KG1 (cell line): ENCODE data around the gene PDE4A.
"Not testable (repeated sequence)": the region's sequence is repeated elsewhere in the genome, so short reads cannot be mapped to it uniquely, and the experiment has no call there.

Experiments used
- DNase-seq: peaks from one replicate; lab custom pipeline; 2025; lab: John Stamatoyannopoulos, UW

The PDE4A gene

DNA sequence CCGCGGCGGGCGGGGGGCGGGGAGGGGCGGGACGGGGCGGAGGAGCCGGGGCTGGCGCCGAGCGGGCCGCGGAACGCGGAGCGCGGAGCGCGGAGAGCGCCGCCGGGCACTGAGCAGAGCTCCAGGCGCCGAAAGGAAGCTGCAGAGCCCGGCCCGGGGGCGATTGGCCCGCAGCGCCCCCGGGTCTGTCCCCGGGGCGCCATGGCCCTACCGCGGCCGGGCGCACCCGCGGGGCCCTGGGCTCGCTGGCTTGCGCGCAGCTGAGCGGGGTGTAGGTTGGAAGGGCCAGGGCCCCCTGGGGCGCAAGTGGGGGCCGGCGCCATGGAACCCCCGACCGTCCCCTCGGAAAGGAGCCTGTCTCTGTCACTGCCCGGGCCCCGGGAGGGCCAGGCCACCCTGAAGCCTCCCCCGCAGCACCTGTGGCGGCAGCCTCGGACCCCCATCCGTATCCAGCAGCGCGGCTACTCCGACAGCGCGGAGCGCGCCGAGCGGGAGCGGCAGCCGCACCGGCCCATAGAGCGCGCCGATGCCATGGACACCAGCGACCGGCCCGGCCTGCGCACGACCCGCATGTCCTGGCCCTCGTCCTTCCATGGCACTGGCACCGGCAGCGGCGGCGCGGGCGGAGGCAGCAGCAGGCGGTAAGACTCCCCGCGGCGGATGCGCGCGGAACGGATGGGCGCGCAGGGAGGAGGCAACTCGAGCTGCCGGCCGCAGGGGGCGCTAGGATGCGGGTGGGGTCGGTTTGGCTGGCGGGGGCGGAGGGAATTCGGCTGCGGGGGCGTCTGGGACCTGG, at the start of gene PDE4A:
Gene PDE4A (plus strand): TSS at position 95 of the 796 bp plus-strand sequence. CDS start 227 bp downstream, at position 322.
- DNase-seq: no peak

DNA sequence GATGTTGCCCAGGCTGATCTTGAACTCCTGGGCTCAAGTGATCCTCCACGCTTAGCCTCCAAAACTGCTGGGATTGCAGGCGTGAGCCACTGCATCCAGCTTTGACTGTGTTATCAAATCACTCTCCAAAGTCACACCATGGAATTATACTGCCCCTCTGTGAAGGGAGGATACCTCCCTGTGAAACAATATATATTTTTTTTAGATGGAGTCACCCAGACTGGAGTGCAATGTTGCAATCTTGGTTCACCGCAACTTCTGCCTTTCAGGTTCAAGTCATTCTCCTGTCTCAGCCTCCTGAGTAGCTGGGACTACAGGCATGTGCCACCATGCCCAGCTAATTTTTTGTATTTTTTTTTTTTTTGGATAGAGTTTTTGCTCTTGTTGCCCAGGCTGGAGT, 47.6 kb upstream of the PDE4A start:
- DNase-seq: no peak

DNA sequence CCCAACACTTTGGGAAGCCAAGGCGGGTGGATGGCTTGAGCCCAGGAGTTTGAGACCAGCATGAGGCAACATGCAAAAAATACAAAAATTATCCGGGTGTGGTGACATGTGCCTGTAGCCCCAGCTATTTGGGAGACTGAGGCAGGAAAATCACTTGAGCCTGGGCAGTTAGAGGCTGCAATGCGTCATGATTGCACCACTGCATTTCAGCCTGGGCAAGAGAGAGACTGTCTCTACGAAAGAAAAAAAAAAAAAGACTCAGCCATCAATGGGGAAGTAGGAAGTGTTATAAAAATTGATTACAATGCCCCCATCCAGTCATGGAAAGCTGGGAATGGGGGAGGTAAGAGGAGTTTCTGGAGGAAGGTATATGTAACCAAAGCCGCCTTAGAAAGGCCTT, 45.4 kb upstream of the PDE4A start:
- no peak for DNase-seq

DNA sequence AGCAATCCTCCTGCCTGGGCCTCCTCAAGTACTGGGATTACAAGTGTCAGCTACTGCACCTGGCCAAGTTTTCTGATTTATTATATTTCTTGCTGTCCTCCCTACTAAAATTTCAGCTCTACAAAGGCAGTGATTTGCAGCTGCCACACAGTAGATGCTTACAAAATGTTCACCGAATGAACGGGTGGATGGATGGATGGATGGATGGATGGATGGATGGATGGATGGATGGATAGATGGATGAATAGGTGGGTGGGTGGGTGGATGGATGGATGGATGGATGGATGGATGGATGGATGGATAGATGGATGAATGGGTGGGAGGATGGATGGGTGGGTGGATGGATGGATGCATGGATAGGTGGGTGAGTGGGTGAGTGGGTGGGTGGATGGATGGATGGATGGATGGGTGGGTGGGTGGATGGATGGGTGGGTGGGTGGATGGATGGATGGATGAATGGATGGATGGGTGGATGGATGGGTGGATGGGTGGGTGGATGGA, 43.1 kb upstream of the PDE4A start:
- DNase-seq: not testable (repeated sequence)

DNA sequence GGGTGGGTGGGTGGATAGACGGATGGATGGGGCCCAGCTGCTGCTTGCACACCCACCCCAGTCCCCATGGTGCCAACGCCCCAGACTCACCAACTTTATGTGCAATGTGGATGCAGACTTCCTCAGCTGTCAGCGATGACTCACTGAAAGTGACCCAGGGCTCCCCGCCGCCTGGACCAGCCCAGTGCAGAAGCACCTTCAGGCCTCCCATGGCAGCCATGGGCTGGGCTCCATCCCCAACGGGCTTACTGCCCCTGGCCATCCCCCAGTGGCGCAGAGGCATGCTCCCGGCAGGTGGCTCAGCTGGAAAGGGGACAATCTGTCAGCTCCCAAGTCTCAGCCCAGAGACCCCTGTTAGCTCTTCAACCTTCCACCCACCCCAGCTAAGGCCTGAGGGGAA, 42.2 kb upstream of the PDE4A start:
- no peak for DNase-seq

DNA sequence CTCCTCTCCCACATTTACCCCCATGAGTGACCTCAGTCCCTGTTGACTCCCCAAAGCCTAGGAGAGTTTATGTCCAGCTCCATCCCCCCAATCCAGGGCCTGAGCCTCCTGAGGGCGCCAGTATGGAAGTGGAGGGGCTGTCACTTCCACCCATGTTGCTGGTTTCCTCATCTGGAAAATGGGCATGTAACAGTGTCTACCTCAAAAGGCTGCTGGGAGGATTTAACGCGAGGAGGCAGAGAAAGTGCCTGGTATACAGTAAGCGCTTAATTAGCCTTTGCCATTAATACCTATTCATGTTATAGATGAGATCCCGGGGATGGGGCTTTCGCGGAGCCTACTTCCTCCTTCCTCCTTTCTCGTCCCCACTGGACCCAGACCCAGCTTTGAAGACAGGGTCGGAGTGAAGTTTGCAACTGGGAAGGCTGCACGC, 40.4 kb upstream of the PDE4A start:
- DNase-seq: no peak

DNA sequence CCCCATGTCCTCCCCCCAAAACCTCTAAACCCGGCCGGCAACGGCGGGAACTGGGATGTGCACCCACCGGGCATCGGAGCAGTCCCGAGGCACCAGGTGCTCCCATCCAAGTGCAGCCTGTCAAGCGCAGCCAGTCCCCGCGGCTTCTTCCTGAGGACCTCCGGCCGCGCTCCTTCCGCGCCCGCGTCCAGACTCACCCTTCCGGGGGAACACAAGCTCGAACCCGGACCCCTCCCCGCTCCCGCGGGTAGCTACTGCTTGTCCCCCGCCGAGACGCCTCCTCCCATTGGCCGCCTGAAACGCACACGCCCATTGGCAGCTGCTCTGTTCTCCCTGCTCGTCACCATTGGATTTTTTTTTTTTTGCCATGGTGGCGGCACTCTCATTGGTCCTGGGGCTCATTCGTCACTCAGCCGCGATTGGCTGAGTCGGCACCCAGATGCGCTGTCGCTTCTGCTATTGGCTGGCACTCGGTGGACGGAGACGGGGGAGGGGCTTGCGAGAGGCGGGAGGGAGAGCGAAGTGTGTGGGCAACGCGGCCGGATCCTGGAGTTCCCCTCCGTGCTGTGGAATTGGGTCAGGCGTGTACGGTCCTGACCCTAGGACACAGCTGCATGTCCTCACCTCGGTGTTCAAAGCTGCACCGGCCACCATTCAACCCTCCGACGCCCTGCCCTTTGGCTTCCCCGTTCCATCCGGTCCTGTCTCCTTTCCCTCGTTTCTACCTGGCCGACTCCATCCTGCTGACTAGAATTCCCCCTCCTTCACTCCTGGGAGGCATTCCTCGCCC, 39.8 kb upstream of the PDE4A start, which contains the start of gene TYK2:
Gene TYK2 (minus strand): TSS at position 260 of the 790 bp plus-strand sequence. CDS start 2,166 bp downstream, outside the sequence.
- DNase-seq: peak; percentile 97

DNA sequence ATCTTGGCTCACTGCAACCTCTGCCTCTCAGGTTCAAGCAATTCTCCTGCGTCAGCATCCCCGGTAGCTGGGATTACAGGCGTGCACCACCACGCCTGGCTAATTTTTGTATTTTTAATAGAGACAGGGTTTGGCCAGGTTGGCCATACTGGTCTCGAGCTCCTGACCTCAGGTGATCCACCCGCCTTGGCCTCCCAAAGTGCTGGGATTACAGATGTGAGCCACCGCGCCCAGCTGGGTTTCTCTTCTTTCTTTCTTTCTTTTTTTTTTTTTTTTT, 37.2 kb upstream of the PDE4A start:
- not testable (repeated sequence) for DNase-seq

DNA sequence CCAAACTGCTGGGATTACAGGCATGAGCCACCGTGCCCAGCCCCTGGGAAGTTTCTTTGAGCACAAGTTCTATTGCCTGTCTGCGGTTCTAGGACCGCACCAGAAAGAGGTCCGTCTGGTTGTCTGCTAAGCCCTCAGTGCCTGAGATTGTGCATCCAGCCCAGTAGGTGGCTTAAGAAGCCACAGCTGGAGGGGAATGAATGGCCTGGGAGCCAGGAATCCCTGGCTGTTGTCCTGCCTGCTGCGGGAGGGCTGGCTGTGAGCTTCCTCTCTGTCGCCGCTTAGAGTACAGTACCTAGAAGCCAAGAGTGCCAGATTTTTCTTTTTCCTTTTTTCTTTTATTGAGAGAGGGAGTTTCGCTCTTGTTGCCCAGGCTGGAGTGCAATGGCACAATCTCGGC, 35.8 kb upstream of the PDE4A start:
- DNase-seq: no peak

DNA sequence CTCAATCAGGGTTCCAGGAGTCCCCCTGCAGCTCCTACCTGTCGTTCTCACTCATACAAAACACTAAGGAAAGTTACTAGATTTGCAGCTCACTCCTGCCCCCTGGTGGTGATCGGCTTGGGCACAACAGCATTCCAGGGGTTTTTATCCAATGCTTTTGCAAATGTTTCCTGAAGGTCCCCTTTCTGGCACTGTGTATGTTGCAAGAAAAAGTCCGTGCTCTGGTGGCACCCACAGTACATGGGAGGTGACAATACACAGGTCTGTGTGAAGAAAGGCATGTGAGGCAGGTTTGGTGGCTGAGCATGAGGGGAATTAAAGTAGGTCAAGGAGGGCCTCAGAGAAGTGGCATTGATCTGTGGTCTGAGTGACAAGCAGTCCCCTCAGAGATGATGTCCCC, 31.4 kb upstream of the PDE4A start:
- peak; percentile 64 for DNase-seq

DNA sequence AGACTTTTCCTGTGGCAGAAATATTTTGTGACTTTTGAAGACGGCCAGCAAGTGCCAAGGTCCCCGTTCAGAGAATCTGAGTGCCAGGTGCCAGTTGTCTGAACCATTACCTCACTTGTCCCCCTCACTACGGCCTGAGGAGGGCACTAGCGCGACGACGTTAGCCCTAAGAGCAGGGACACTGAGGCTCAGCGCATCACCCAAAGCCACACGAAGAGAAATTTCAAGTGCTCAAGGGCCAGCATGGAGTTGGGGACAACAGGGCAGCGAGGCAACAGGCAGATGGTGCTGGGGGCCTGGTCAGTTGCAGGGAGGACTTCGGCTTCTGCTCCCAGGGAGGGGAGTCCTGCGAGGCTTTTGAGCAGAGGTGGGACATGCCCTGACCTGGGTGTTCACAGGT, 30.5 kb upstream of the PDE4A start:
- DNase-seq: no peak

DNA sequence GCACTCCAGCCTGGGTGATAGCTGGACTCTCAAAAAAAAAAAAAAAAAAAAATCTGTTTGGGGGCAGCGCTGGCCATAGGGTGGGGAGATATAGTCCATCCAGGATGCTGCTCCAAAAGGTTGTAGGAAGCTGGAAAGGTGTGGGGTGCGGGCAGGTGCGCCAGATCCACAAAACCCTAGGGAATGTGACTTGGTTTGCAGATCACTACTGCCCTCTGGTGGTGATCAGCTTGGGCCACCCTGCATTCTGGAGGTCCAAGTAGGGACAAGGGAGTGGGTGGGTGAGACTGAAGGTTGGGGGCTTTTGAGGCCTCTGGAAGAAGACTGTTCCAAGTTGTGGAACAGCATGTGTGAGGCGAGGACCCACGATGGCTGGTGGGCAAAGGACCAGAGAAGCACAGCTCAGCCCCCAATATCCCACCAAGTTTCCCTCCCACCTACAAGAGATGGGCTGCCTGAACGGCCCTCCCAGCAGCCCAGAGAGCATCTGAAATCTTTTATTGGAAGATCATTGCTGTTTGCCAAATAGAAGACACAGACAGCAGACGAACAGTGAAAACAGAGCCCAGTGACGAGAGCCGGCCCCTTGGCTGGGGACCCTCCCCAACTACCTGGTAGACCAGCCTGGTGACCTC, 29.6 kb upstream of the PDE4A start:
- DNase-seq: peak; percentile 8

DNA sequence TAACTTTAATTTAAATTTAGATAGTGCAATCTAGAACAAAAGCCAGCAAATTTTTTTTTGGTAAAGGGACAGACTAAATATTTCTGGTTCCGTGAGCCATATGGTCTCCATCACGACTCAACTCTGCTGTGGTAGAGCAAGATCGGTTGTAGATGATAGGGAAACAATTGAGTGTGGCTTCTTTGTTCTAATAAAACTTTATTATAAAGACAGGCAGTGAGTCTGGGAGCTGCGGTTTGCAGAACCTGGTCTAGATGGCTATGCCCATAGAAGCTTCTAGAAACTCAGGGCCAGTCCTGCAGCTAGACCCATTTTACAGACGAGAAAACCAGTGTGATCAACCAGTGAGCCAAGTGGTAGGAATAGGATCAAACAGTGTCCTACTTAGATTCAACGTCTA, 28.2 kb upstream of the PDE4A start:
- no peak for DNase-seq

DNA sequence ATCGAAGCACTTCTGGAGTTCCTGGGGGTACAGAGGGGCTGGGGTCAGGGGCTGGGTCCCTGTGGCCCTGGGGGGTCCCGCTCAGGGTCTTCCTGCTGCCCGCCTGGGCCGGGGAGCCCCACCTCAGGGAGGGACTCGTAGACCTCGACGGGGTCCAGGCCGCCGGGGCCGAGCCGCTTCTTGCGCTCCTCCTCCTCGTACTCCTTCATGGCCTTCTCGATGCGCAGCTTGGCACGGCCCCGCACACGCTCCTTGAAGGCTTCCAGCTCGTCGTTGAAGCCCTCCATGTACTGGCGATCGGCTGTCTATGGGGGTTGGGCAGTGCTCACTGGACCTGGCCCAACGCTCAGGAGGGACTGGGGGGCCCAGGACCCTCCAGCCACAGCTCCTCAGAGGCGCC, 27.2 kb upstream of the PDE4A start:
- no peak for DNase-seq

DNA sequence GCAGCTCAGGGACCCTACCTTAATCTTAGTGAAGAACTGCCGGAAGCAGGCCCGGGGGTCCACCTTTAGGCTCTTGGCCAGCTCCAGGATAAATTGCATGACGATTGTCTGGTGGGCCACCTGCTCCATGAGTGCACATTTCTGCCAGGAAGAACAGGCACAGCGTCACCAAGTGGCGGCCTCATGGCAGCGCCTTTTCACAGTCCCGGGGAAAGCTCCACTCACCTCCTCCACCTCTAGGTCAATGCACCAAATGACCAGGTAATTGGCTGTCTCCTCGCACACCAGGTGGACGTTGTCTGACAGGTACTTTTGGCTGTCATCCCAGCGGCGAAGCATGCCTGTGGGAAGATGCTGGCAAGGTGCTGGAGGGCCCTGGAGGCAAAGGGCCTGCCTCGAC, 25.3 kb upstream of the PDE4A start:
- no peak for DNase-seq

DNA sequence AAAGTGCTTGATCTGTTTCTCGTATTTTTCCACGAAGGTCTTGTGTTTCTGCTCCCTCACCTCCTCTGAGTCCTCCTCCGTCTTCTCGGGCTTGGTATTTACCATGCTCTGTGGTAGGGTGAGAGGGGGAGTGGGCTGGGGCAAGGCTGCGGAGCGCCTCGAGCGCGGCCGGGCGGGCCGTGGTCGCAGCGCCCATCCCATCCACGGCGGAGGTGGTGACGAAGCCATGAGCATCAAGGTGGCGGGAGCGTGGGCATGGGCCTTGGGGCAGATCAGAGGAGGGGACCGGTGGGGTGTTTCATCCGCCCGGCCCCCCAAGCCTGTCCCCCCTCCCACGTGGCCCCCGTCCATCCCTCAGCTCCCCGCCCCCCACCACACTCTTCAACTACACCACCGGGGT, 24.9 kb upstream of the PDE4A start:
- DNase-seq: no peak

DNA sequence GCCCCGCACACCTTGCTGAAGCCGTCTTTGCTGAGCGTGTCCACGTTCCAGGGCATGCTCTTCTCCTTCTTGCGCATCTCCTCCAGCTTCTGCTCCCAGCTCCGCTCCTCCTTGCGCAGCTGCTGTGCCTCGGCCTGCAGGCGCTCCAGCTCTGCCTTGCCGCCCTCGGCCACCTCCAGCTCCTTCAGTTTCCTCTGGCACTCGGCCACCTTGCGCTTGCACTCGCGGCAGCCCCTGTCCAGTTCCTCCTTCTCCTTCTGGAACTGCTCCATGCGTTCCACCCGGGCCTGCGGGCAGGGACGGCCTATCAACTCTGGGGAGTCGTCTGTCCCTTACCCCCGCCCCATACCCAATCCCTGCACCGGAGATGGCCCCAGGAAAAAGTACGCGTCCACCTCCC, 24.4 kb upstream of the PDE4A start:
- no peak for DNase-seq

DNA sequence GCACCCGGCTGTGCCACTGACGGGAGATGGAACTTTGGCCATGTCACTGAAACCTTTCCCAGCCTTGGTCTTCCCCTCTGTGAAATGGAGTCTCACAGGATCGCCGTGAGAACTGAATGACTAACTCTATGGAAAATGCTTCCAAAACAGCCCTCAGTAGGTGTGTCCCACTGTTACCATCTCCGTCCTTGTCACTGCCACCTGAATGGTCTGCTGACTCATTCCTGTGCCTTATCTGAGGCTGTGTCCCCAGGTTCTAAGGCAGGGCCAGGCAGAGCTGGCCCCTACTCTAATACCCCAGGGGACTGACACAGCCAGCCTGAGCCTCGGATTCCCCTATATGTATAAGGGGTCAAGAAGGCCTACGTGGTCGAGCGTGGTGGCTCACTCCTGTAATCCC, 21.5 kb upstream of the PDE4A start:
- DNase-seq: no peak

DNA sequence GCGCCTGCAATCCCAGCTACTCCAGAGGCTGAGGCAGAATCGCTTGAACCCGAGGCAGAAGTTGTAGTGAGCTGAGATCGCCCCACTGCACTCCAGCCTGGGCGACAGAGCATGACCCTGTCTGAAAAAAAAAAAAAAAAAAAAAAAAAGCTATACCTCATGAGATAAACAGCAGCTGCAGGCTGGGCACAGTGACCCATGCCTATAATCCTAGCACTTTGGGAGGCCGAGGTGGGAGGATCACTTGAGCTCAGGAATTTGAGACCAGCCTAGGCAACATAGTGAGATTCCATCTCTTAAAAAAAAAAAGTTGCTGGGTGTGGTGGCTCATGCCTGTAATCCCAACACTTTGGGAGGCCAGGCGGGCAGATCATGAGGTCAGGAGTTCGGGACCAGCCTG, 21.0 kb upstream of the PDE4A start:
- not testable (repeated sequence) for DNase-seq

DNA sequence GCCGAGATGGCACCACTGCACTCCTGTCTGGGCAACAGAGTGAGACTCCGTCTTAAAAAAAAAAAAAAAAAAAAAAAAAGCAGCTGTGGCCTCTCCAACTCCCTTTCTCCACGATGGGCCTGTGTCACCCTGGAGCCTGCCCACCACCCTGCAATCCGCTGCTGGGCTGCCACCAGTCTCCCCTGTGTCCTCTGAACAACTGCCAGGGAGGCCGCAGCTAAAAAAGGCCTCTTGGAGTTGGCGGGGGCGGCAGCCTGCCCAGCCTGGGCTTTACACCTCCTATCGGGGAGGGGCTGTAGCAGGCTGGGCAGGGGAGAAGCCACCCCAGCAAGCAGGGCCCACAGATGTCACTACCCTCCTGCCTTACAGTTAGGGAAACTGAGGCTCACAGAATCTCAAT, 20.5 kb upstream of the PDE4A start:
- no peak for DNase-seq

DNA sequence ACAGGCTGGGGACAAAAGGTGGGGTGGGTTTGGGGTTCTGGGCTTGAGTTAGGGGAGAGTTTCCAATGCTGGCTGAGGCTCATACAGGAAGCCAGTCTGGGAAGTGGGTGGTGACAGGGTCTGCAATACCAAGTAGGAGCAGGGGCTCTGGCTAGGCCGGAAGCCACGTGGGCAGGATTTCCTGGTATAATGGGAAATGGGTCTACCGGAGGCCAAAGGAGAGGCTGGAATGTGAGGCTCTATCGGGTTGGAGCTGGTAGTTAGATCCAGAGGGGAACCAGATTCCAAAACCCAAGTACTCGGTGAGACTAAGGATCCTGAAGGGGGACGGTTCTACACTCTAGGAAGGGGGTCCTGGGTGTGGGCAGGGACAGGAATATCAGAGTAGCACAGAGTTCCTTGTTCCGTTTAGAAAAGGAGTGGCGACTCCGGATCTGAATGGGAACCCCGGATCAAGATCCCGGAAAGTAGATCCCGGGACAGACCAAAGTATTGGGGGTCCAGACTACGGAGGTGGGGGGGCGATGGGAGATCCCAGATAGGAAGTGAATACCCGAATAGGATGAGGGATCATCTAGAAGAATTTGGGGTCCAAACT, 17.8 kb upstream of the PDE4A start:
- no peak for DNase-seq
